CD4-positive, alpha-beta T cell (primary cell): ENCODE data around the gene PPAT. TPM values are rescaled to one million over a fixed set of nuclear protein-coding genes. Genes with fewer than 3 reads are reported as not detected.

ENCODE experiments used
- ATAC-seq: fragments of 200-7000 bp; cut with Tn5 transposase; one replicate; pipeline ENCODE4 v1.10.0; 2022; ENCODE audit warnings: mild to moderate bottlenecking; ENCODE audit not compliant: poor library complexity
- CTCF ChIA-PET: fragments of 350-600 bp; sonication (Branson Sonifier 250); formaldehyde crosslinking; loops from one replicate; lab custom pipeline; 2021; ENCODE audit warnings: antibody characterized with exemption, inconsistent platforms; lab: Charles Lee
- POLR2A ChIA-PET: fragments of 350-600 bp; sonication (Branson Sonifier 250); formaldehyde crosslinking; loops from one replicate; lab custom pipeline; 2021; ENCODE audit warnings: antibody characterized with exemption, inconsistent platforms; lab: Charles Lee
- DNase-seq, 14 experiments: peaks; one replicate each; pipeline ENCODE4 v3.0.0-alpha.2; 2013 to 2020; ENCODE audit warnings: mixed read lengths in 2 of 14
- H3K27ac ChIP-seq, 2 donors: one replicate each; pipeline versions ENCODE4 v1.5.1 to v1.7.0; 2013; ENCODE audit warnings: low read length in 2 of 2, low read depth in 1 of 2, mild to moderate bottlenecking in 1 of 2
- H3K27me3 ChIP-seq, 2 experiments: 1 replicate in 1 of 2; 2 replicates in 1 of 2; pipeline versions ENCODE4 v1.6.1 to v1.7.0; 2013; ENCODE audit warnings: low read length in 2 of 2, control low read depth in 1 of 2, mild to moderate bottlenecking in 1 of 2, moderate library complexity in 1 of 2; ENCODE audit not compliant: insufficient read depth in 2 of 2, control insufficient read depth in 1 of 2
- H3K36me3 ChIP-seq: one replicate; pipeline ENCODE4 v1.6.1; 2013; ENCODE audit warnings: low read length, control low read depth; ENCODE audit not compliant: insufficient read depth
- H3K4me1 ChIP-seq: one replicate; pipeline ENCODE4 v1.6.1; 2013; ENCODE audit warnings: low read length, control low read depth; ENCODE audit not compliant: insufficient read depth
- H3K4me3 ChIP-seq: one replicate; pipeline ENCODE4 v1.5.1; 2013; ENCODE audit warnings: mild to moderate bottlenecking, low read length, moderate library complexity
- H3K9me3 ChIP-seq, 2 experiments: 1 replicate in 1 of 2; 2 replicates in 1 of 2; pipeline versions ENCODE4 v1.6.1 to v1.7.0; 2013; ENCODE audit warnings: low read length in 2 of 2, mild to moderate bottlenecking in 2 of 2, control low read depth in 1 of 2, moderate library complexity in 1 of 2; ENCODE audit not compliant: control insufficient read depth in 1 of 2, insufficient read depth in 1 of 2
- H3K27ac Mint-ChIP-seq: one replicate; pipeline ENCODE4 v1.8.0; 2020; ENCODE audit warnings: mixed read lengths
- H3K27me3 Mint-ChIP-seq: one replicate; pipeline ENCODE4 v1.8.0; 2021; ENCODE audit warnings: mixed read lengths
- H3K36me3 Mint-ChIP-seq: one replicate; pipeline ENCODE4 v1.8.0; 2021; ENCODE audit warnings: low read depth, mixed read lengths
- H3K4me1 Mint-ChIP-seq: one replicate; pipeline ENCODE4 v1.8.0; 2021; ENCODE audit warnings: low read depth, mixed read lengths
- H3K4me3 Mint-ChIP-seq: one replicate; pipeline ENCODE4 v1.8.0; 2020; ENCODE audit warnings: mild to moderate bottlenecking, mixed read lengths
- H3K9me3 Mint-ChIP-seq: one replicate; pipeline ENCODE4 v1.8.0; 2020; ENCODE audit warnings: mixed read lengths
- intact Hi-C, 2 experiments: fragments of 100-400 bp; cut with DNase I in 1 of 2; cut with micrococcal nuclease in 1 of 2; formaldehyde crosslinking; loops; one replicate each; pipeline versions ENCODE4 v1.15.1 to v1.9.0; 2023 to 2025; cut with DNase I, micrococcal nuclease
- total RNA-seq, 174 experiments: library from RNA in 2 of 174; stranded (reverse) in 2 of 174; gene quantifications; one replicate each; pipeline ENCODE4 v1.2.3 and lab custom pipeline; 2021 to 2026
- TF ChIP-seq, protein P1 (sequence below): fragments of 200-600 bp; IDR thresholded peaks from one replicate; pipeline ENCODE4 v1.8.0; 2022; ENCODE audit warnings: antibody characterized with exemption, mild to moderate bottlenecking

Gene PPAT
- total RNA-seq, 2 experiments from 2014 or later: 4.7 to 6.3 TPM

GRCh38 chr4:56465599-56466295 is 30.3 kb upstream of the PPAT start:
- no peaks in the 10 kb centered on the region for H3K27me3 Mint-ChIP-seq
- POLR2A ChIA-PET: interaction anchor here (0.7 to 2.8 kb wide), 5 partner anchors 13 to 79 kb away, joined by 3 to 47 read pairs (median 4); partner anchors contain the start of genes AASDH, PAICS and PPAT
- H3K4me3 Mint-ChIP-seq: peak overlapping the region; percentile 95
- CTCF ChIA-PET: interaction anchor here (0.6 to 1.9 kb wide), 3 partner anchors 30 to 373 kb away, joined by 3 to 8 read pairs (median 4); partner anchors contain the start of genes PAICS and PPAT
- Histone ChIP-seq H3K27ac (no peak overlapping the region), H3K27me3 (no peaks in the 10 kb centered on the region), H3K4me3 (peak overlapping the region; percentile 93), H3K9me3 (no peaks in the 10 kb centered on the region), H3K36me3 (peaks cover 14% of the 10 kb centered on the region), H3K4me1 (peaks cover 26% of the 10 kb centered on the region)
- TF ChIP-seq, protein P1, sequence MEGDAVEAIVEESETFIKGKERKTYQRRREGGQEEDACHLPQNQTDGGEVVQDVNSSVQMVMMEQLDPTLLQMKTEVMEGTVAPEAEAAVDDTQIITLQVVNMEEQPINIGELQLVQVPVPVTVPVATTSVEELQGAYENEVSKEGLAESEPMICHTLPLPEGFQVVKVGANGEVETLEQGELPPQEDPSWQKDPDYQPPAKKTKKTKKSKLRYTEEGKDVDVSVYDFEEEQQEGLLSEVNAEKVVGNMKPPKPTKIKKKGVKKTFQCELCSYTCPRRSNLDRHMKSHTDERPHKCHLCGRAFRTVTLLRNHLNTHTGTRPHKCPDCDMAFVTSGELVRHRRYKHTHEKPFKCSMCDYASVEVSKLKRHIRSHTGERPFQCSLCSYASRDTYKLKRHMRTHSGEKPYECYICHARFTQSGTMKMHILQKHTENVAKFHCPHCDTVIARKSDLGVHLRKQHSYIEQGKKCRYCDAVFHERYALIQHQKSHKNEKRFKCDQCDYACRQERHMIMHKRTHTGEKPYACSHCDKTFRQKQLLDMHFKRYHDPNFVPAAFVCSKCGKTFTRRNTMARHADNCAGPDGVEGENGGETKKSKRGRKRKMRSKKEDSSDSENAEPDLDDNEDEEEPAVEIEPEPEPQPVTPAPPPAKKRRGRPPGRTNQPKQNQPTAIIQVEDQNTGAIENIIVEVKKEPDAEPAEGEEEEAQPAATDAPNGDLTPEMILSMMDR: no peak
- peaks cover 68% of the 10 kb centered on the region for H3K4me1 Mint-ChIP-seq
- peak overlapping the region; percentile 96 for H3K27ac Mint-ChIP-seq
- DNase-seq (peak in 1 of 14 experiments; percentile 2), ATAC-seq (no peak)
- H3K9me3 Mint-ChIP-seq: no peaks in the 10 kb centered on the region
- peaks cover 52% of the 10 kb centered on the region for H3K36me3 Mint-ChIP-seq
- intact Hi-C loops: loop anchor here (2.0 to 10.0 kb wide), 7 partner anchors 25 to 521 kb away; partner anchors contain the start of genes AASDH (in 1 of the 2) and CEP135 (in 1 of the 2)

DNA sequence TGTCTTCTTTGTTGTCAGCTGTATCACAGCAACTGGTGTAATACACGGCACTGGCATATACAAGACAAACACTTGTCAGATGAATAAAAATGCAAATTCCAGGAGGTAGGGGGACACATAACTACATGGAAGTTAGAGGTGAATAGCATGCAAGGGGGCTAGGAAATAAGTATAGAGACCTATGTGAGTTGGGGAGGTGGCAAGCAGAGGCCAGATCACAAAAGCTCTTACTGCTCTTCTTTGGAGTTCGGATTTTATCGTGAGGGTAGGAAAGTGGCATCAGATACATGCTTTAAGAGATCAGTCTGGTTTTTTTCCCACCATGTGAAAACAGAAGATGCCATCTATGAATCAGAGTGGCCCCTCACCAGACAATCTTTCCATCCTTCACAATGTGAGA is 29.2 kb upstream of the PPAT start:
- no peak overlapping the region for H3K27ac ChIP-seq
- no peaks in the 10 kb centered on the region for H3K27me3 ChIP-seq
- H3K4me1 Mint-ChIP-seq: peaks cover 62% of the 10 kb centered on the region
- peaks cover 56% of the 10 kb centered on the region for H3K36me3 Mint-ChIP-seq
- ChIA-PET POLR2A (interaction anchor here (1.3 to 2.8 kb wide), 2 partner anchors 28 to 77 kb away, joined by 4 to 47 read pairs; partner anchors contain the start of genes AASDH, PAICS and PPAT), CTCF (interaction anchor here (0.6 to 0.9 kb wide), 2 partner anchors 19 to 75 kb away, joined by 3 read pairs; no protein-coding TSS in a partner anchor)
- H3K9me3 Mint-ChIP-seq: no peaks in the 10 kb centered on the region
- no peaks in the 10 kb centered on the region for H3K9me3 ChIP-seq
- DNase-seq (no peak), ATAC-seq (no peak)
- H3K4me3 Mint-ChIP-seq: peak overlapping the region; percentile 56
- TF ChIP-seq, protein P1: no peak
- H3K36me3 ChIP-seq: peaks cover 20% of the 10 kb centered on the region
- H3K4me1 ChIP-seq: peaks cover 26% of the 10 kb centered on the region
- no peak overlapping the region for H3K4me3 ChIP-seq
- peak overlapping the region; percentile 3 for H3K27ac Mint-ChIP-seq
- intact Hi-C loops: loop anchor here in 1 of 2 experiments (2.0 to 10.0 kb wide), 3 partner anchors 24 to 520 kb away; partner anchors contain the start of gene CEP135
- no peaks in the 10 kb centered on the region for H3K27me3 Mint-ChIP-seq

- CTCF ChIA-PET: interaction anchor here (0.9 kb wide), 1 partner anchor 18 kb away, joined by 3 read pairs; no protein-coding TSS in a partner anchor
- Histone ChIP-seq H3K4me1 (peaks cover 26% of the 10 kb centered on the region), H3K9me3 (no peaks in the 10 kb centered on the region), H3K36me3 (peaks cover 26% of the 10 kb centered on the region), H3K27me3 (no peaks in the 10 kb centered on the region), H3K4me3 (no peak overlapping the region), H3K27ac (no peak overlapping the region)
- Mint-ChIP-seq H3K27me3 (no peaks in the 10 kb centered on the region), H3K9me3 (no peaks in the 10 kb centered on the region), H3K4me1 (peaks cover 54% of the 10 kb centered on the region), H3K4me3 (no peak overlapping the region), H3K27ac (no peak overlapping the region), H3K36me3 (peaks cover 60% of the 10 kb centered on the region)
- ATAC-seq: no peak
- intact Hi-C loops: loop anchor here in 1 of 2 experiments (2.0 to 10.0 kb wide), 3 partner anchors 23 to 521 kb away; partner anchors contain the start of gene CEP135
- POLR2A ChIA-PET: interaction anchor here (0.7 kb wide), 1 partner anchor 489 kb away, joined by 3 read pairs; no protein-coding TSS in a partner anchor
- TF ChIP-seq, protein P1: no peak
- DNase-seq: no peak
Observed at GRCh38 chr4:56463711-56464110, 28.3 kb upstream of the PPAT start.
